K562 (cell line): ENCODE measurements around the gene TOMM40L. TPM values are rescaled to one million over a fixed set of nuclear protein-coding genes. Genes with fewer than 3 reads are reported as not detected.

Experiments
- ATAC-seq: fragments of 200-7000 bp; cut with Tn5 transposase; 3 replicates; pipeline ENCODE4 v1.9.1; 2020; ENCODE audit warnings: moderate library complexity
- BruUV-seq: library from RNA; stranded (reverse); fragments of 400-500 nt; replicated peaks from 2 replicates; lab custom pipeline; 2021; lab: Mats Ljungman, UMichigan
- CTCF ChIA-PET: fragments of 300-600 bp; formaldehyde crosslinking; extraction: SDS; loops from one replicate; lab custom pipeline; 2021; ENCODE audit warnings: low intra/inter-chr PET ratio; lab: Yijun Ruan, JAX
- POLR2A ChIA-PET: fragments of 300-600, 350-650 bp; sonication (Branson Sonifier 250); formaldehyde crosslinking; extraction: SDS; loops from one replicate; lab custom pipeline; 2021; ENCODE audit warnings: antibody characterized with exemption, inconsistent platforms; lab: Yijun Ruan, JAX
- DNase-seq, 4 experiments: peaks; one replicate each; pipeline versions ENCODE4 v3.0.0 to v3.0.0-alpha.2; 2011 to 2018; ENCODE audit warnings: low spot score in 3 of 4, mixed read lengths in 3 of 4; ENCODE audit errors: extremely low read depth in 1 of 4
- FAIRE-seq: peaks from 2 replicates; lab custom pipeline; 2011; peaks lifted over from hg19 to GRCh38; lab: Jason Lieb, UNC
- H2AFZ ChIP-seq: 2 replicates; pipeline ENCODE4 v1.6.0; 2011; ENCODE audit warnings: low read depth, low read length, control low read depth, inconsistent platforms
- H3K27ac ChIP-seq: fragments of 200-600 bp; 3 replicates; pipeline ENCODE4 v1.8.0; 2011; ENCODE audit warnings: low read depth, mild to moderate bottlenecking, control low read depth, inconsistent platforms, low read length, moderate library complexity, mixed read lengths; ENCODE audit errors: extremely low read depth
- H3K27me3 ChIP-seq, 2 experiments: fragments of 300-600 bp in 1 of 2; 2 replicates in 1 of 2; 3 replicates in 1 of 2; pipeline versions ENCODE4 v1.6.0 to v1.8.0; 2011; ENCODE audit warnings: inconsistent platforms in 2 of 2, low read length in 2 of 2, mild to moderate bottlenecking in 1 of 2, mixed read lengths in 1 of 2, moderate library complexity in 1 of 2; ENCODE audit not compliant: control insufficient read depth in 2 of 2, insufficient read depth in 2 of 2
- H3K36me3 ChIP-seq: fragments of 300-600 bp; 3 replicates; pipeline ENCODE4 v1.8.0; 2011; ENCODE audit warnings: mild to moderate bottlenecking, low read length, inconsistent platforms; ENCODE audit not compliant: control insufficient read depth, insufficient read depth
- H3K4me1 ChIP-seq, 2 experiments: fragments of 200-600 bp in 1 of 2; replicated peaks in 1 of 2; 2 replicates in 1 of 2; 3 replicates in 1 of 2; pipeline versions ENCODE4 v1.5.1 to v1.8.0; 2011; ENCODE audit warnings: inconsistent platforms in 2 of 2, low read length in 2 of 2, mild to moderate bottlenecking in 1 of 2, mixed read lengths in 1 of 2, moderate library complexity in 1 of 2; ENCODE audit not compliant: control insufficient read depth in 2 of 2, insufficient read depth in 2 of 2
- H3K4me2 ChIP-seq: 2 replicates; pipeline ENCODE4 v1.6.1; 2011; ENCODE audit warnings: low read length, control low read depth, inconsistent platforms, mixed read lengths; ENCODE audit not compliant: insufficient read depth
- H3K4me3 ChIP-seq: fragments of 200-600 bp; sonication (generic), shearing (Covaris generic); 2 replicates; pipeline ENCODE4 v1.5.1; 2016; ENCODE audit warnings: control low read depth, inconsistent platforms
- H3K79me2 ChIP-seq: fragments of 200-600 bp; 3 replicates; pipeline ENCODE4 v1.8.0; 2011; ENCODE audit warnings: low read length, inconsistent platforms; ENCODE audit not compliant: control insufficient read depth, insufficient read depth
- H3K9ac ChIP-seq, 2 experiments: 2 replicates each; pipeline versions ENCODE4 v1.6.0 to v1.6.1; 2011; ENCODE audit warnings: low read depth in 2 of 2, low read length in 2 of 2, control low read depth in 1 of 2, inconsistent platforms in 1 of 2, mild to moderate bottlenecking in 1 of 2, mixed read lengths in 1 of 2; ENCODE audit not compliant: insufficient read depth in 1 of 2
- H3K9me1 ChIP-seq: one replicate; pipeline ENCODE4 v1.6.0; 2011; ENCODE audit warnings: inconsistent platforms, mild to moderate bottlenecking, low read length, moderate library complexity; ENCODE audit not compliant: control insufficient read depth, insufficient read depth
- H3K9me3 ChIP-seq: replicated peaks from 2 replicates; pipeline ENCODE4 v1.5.1; 2011; ENCODE audit warnings: low read depth, low read length, inconsistent platforms; ENCODE audit not compliant: control insufficient read depth, insufficient read depth
- H4K20me1 ChIP-seq: replicated peaks from 2 replicates; pipeline ENCODE4 v1.6.1; 2011; ENCODE audit warnings: low read length, inconsistent platforms, mixed read lengths; ENCODE audit not compliant: control insufficient read depth, insufficient read depth
- KLF1 ChIP-seq: fragments of 450-650 bp; IDR thresholded peaks from 2 replicates; pipeline ENCODE4 v1.6.1; 2016; ENCODE audit warnings: missing genetic modification characterization, missing compliant biosample characterization
- NFIC ChIP-seq: fragments of 450-650 bp; IDR thresholded peaks from 2 replicates; pipeline ENCODE4 v1.6.1; 2017; ENCODE audit warnings: mild to moderate bottlenecking, inconsistent platforms
- RBFOX2 ChIP-seq: fragments of 200-400 bp; formaldehyde crosslinking; IDR thresholded peaks from 2 replicates; pipeline ENCODE4 v1.6.1; 2017; ENCODE audit warnings: low read depth, mild to moderate bottlenecking, low read length, moderate library complexity
- WGBS: fragments of 100-300 bp; shearing (Covaris generic); methylation state at CpG from one replicate; pipeline ENCODE4 v1.1.6; 2016; ENCODE audit warnings: low coverage, mixed read lengths; ENCODE audit not compliant: insufficient coverage; ENCODE audit errors: missing lambda C conversion rate; 5-methylcytosine and 5-hydroxymethylcytosine counted together
- in situ Hi-C: fragments of 300-500 bp; cut with MboI; formaldehyde crosslinking; loops from 4 replicates; pipeline ENCODE4 v1.15.0; 2018; ENCODE audit warnings: inconsistent platforms, mixed read lengths
- intact Hi-C: fragments of 100-400 bp; cut with micrococcal nuclease; formaldehyde crosslinking; loops from 2 replicates; pipeline ENCODE4 v1.14.2; 2022
- polyA plus RNA-seq, 8 experiments: library from polyadenylated mRNA; depleted of rRNA in 4 of 8; stranded (reverse) in 5 of 8; unstranded in 3 of 8; fragments of >200 nt; fragmentation: Nextera tagmentation in 2 of 8; fragmentation: Illumina TruSeq in 1 of 8; extraction: Ambion mirVana in 2 of 8; extraction: Trizol in 1 of 8; gene quantifications; 2 replicates each; pipeline versions ENCODE4 v1.2.1 to v1.2.3, GENCODE V29; 2011 to 2014; ENCODE audit warnings: inconsistent platforms in 1 of 8, missing spikeins in 1 of 8
- total RNA-seq, 7 experiments: library from RNA; depleted of rRNA in 6 of 7; stranded (reverse); fragments of >200 nt in 6 of 7; fragmentation: Illumina TruSeq in 2 of 7; extraction: Trizol in 2 of 7; gene quantifications; 2 replicates each; pipeline versions ENCODE4 v1.2.1 to v1.2.3, GENCODE V29; 2011 to 2021; ENCODE audit warnings: low replicate concordance in 1 of 7
- TF ChIP-seq, protein P1 (sequence below): sonication (generic); formaldehyde crosslinking; IDR thresholded peaks from 2 replicates; pipeline ENCODE4 v1.8.0; 2022; ENCODE audit warnings: mild to moderate bottlenecking, missing genetic modification reagents

The TOMM40L gene
- total and polyA plus RNA-seq, 9 of the 15 experiments (the other 6 are each of a cell fraction or from before 2014, with no cell fraction given) = 9.6 to 33.6 (median 25.2) TPM

DNA sequence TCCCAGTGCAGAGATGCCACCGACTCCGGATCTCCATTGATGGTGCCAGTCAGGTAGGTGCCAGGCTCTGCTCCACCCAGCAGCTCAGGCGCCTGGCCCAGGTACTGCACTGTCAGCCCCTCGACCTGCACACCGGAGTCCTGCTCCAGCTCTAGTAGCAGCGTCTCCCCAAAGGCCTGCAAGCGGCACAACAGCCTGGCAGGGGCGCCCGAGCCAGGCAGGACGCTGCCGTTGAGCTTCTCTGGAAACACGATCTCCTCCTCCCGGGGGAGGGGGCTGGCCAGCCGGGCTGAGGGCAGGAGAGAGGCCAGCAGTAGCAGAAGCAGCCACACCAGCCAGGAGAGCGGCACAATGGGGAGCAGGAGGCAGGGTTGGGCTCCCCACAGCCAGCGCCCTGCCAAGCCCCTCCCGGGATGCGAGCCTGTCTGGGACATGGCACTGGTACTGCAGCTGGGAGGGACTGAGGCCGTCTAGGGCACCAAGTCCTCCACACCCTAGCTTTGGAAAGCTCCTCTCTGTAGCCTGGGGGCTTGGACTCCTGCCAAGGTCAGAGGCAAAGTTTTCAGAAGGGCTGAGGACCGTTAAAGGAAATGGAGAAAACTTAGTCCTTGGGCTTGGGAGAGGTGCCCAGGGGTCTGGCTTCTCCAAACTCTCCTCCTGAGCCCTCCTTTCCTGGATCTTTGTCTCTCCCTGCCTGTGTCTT is 27.5 kb upstream of the TOMM40L start:
- H3K9me1 ChIP-seq = no peaks in the 10 kb centered on the region
- CTCF ChIA-PET = no interaction called here
- H3K9me3 ChIP-seq = no peaks in the 10 kb centered on the region
- intact Hi-C loops (no loop called here), in situ Hi-C loops (no loop called here)
- H3K27me3 ChIP-seq = no peaks in the 10 kb centered on the region
- DNase-seq (peak in 1 of 4 experiments; percentile 56), FAIRE-seq (peak; percentile 35), ATAC-seq (no peak)
- peaks cover 14% of the 10 kb centered on the region for H3K79me2 ChIP-seq
- BruUV-seq = TSS peak; percentile 63
- H3K36me3 ChIP-seq = peaks cover 2% of the 10 kb centered on the region; the same call in 1 of the 3 replicates
- TF ChIP-seq, protein P1, sequence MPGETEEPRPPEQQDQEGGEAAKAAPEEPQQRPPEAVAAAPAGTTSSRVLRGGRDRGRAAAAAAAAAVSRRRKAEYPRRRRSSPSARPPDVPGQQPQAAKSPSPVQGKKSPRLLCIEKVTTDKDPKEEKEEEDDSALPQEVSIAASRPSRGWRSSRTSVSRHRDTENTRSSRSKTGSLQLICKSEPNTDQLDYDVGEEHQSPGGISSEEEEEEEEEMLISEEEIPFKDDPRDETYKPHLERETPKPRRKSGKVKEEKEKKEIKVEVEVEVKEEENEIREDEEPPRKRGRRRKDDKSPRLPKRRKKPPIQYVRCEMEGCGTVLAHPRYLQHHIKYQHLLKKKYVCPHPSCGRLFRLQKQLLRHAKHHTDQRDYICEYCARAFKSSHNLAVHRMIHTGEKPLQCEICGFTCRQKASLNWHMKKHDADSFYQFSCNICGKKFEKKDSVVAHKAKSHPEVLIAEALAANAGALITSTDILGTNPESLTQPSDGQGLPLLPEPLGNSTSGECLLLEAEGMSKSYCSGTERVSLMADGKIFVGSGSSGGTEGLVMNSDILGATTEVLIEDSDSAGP = no peak
- TF ChIP-seq NFIC (peak; percentile 90), KLF1 (tag) (no peak), RBFOX2 (peak; percentile 57; the same call in 1 of the 2 replicates)
- no peak overlapping the region for H3K4me3 ChIP-seq
- peak overlapping the region; percentile 59 for H3K4me2 ChIP-seq
- H3K27ac ChIP-seq = peak overlapping the region; percentile 99
- 60% methylated on average over 14 of the region's 20 CpGs for WGBS
- H3K9ac ChIP-seq = peak overlapping the region; percentile 83 to 85; a peak in 3 of 4 replicates
- H4K20me1 ChIP-seq = no peaks in the 10 kb centered on the region
- POLR2A ChIA-PET = interaction anchor here (0.6 to 1.2 kb wide), 6 partner anchors 12 to 191 kb away, joined by 3 to 5 read pairs (median 3); partner anchors contain the start of genes DEDD and PPOX
- peaks cover 56 to 61% of the 10 kb centered on the region in 2 experiments for H3K4me1 ChIP-seq
- peak overlapping the region; percentile 97 for H2AFZ ChIP-seq
